AG08396 (cell line): ENCODE data around the gene NDUFV1.
"Not testable (repeated sequence)": the region's sequence is repeated elsewhere in the genome, so short reads cannot be mapped to it uniquely, and the experiment has no call there.

ENCODE experiments used
- DNase-seq: peaks from one replicate; pipeline ENCODE4 v3.0.0; 2012; ENCODE audit warnings: low spot score, mixed read lengths

NDUFV1 gene

GRCh38 chr11:67657300-67657699, 50.6 kb downstream of the NDUFV1 start:
- DNase-seq: no peak

GRCh38 chr11:67659651-67660165, 53.0 kb downstream of the NDUFV1 start:
- DNase-seq: not testable (repeated sequence)

- DNase-seq: not testable (repeated sequence)
These were observed 54.0 kb downstream of the NDUFV1 start for GRCh38 chr11:67660752-67661151.
